ENCODE measurements around the gene IL32. TPM values are rescaled to one million over a fixed set of nuclear protein-coding genes. Genes with fewer than 3 reads are reported as not detected.
A peak's percentile ranks its signal among the peaks of the same experiment; 100 is the strongest.

IL32 gene
- total RNA-seq, 2 donors from 2014 or later = 2.0 to 4.0 TPM

GRCh38 chr16:3035289-3035971 lies 30.0 kb upstream of the IL32 start:
- peak; percentile 48 for DNase-seq
- Histone ChIP-seq H3K9ac (ENCODE audit: extremely low read depth, low read length, poor library complexity, severe bottlenecking) (no peak overlapping the region), H3K4me3 (ENCODE audit: low read length) (no peak overlapping the region), H3K27me3 (ENCODE audit: control insufficient read depth, insufficient read depth, low read length, poor library complexity, severe bottlenecking) (peaks cover 67% of the 10 kb centered on the region), H3K9me3 (ENCODE audit: control insufficient read depth, low read length) (no peaks in the 10 kb centered on the region), H3K27ac (ENCODE audit: low read depth, low read length) (no peak overlapping the region), H3K4me1 (ENCODE audit: control insufficient read depth, insufficient read depth, low read length) (no peaks in the 10 kb centered on the region), H3K36me3 (ENCODE audit: control insufficient read depth, insufficient read depth, low read length) (no peaks in the 10 kb centered on the region)
- no peak for TF ChIP-seq CTCF (conservative IDR thresholded peaks at IDR 0.05)
- WGBS, 2 experiments (ENCODE audit: insufficient coverage in 1 of 2, insufficient read length in 1 of 2) = 72 to 75% methylated on average over 9 to 19 of the region's 19 CpGs
- peak overlapping the region; percentile 49 for H3K4me3 Mint-ChIP-seq
- H3K4me1 Mint-ChIP-seq = no peaks in the 10 kb centered on the region
- H3K27me3 Mint-ChIP-seq (ENCODE audit: insufficient read depth) = peaks cover 61% of the 10 kb centered on the region
- H3K9me3 Mint-ChIP-seq = no peaks in the 10 kb centered on the region
- H3K36me3 Mint-ChIP-seq (ENCODE audit: low read depth) = peaks cover 2% of the 10 kb centered on the region
- no peak overlapping the region for H3K27ac Mint-ChIP-seq

GRCh38 chr16:3035972-3036725 lies 29.3 kb upstream of the IL32 start:
- DNase-seq = peak; percentile 71
- no peak overlapping the region for H3K9ac ChIP-seq (ENCODE audit: extremely low read depth, low read length, poor library complexity, severe bottlenecking)
- no peak overlapping the region for H3K4me3 ChIP-seq (ENCODE audit: low read length)
- no peak for TF ChIP-seq CTCF (conservative IDR thresholded peaks at IDR 0.05)
- Mint-ChIP-seq H3K4me1 (no peaks in the 10 kb centered on the region), H3K27ac (no peak overlapping the region), H3K27me3 (ENCODE audit: insufficient read depth) (peaks cover 58% of the 10 kb centered on the region), H3K9me3 (no peaks in the 10 kb centered on the region), H3K4me3 (peak overlapping the region; percentile 49), H3K36me3 (ENCODE audit: low read depth) (peaks cover 2% of the 10 kb centered on the region)
- WGBS, 2 experiments (ENCODE audit: insufficient coverage in 1 of 2, insufficient read length in 1 of 2) = 16 to 20% methylated on average over 19 to 39 of the region's 40 CpGs
- H3K36me3 ChIP-seq (ENCODE audit: control insufficient read depth, insufficient read depth, low read length) = no peaks in the 10 kb centered on the region
- no peaks in the 10 kb centered on the region for H3K4me1 ChIP-seq (ENCODE audit: control insufficient read depth, insufficient read depth, low read length)
- H3K27me3 ChIP-seq (ENCODE audit: control insufficient read depth, insufficient read depth, low read length, poor library complexity, severe bottlenecking) = peaks cover 67% of the 10 kb centered on the region
- H3K9me3 ChIP-seq (ENCODE audit: control insufficient read depth, low read length) = no peaks in the 10 kb centered on the region
- H3K27ac ChIP-seq (ENCODE audit: low read depth, low read length) = no peak overlapping the region

- Histone ChIP-seq H3K9me3 (ENCODE audit: control insufficient read depth, low read length) (no peaks in the 10 kb centered on the region), H3K27me3 (ENCODE audit: control insufficient read depth, insufficient read depth, low read length, poor library complexity, severe bottlenecking) (peaks cover 67% of the 10 kb centered on the region), H3K27ac (ENCODE audit: low read depth, low read length) (no peak within 1 kb of the TSS), H3K4me1 (ENCODE audit: control insufficient read depth, insufficient read depth, low read length) (no peaks in the 10 kb centered on the region), H3K36me3 (ENCODE audit: control insufficient read depth, insufficient read depth, low read length) (no peaks in the 10 kb centered on the region), H3K9ac (ENCODE audit: extremely low read depth, low read length, poor library complexity, severe bottlenecking) (no peak within 1 kb of the TSS), H3K4me3 (ENCODE audit: low read length) (no peak within 1 kb of the TSS)
- Mint-ChIP-seq H3K27me3 (ENCODE audit: insufficient read depth) (peaks cover 58% of the 10 kb centered on the region), H3K4me1 (no peaks in the 10 kb centered on the region), H3K27ac (no peak within 1 kb of the TSS), H3K4me3 (peak within 1 kb of the TSS; percentile 49), H3K9me3 (no peaks in the 10 kb centered on the region), H3K36me3 (ENCODE audit: low read depth) (peaks cover 2% of the 10 kb centered on the region)
- TF ChIP-seq CTCF (conservative IDR thresholded peaks at IDR 0.05) = no peak
- DNase-seq = peak; percentile 90
- WGBS, 2 experiments (ENCODE audit: insufficient coverage in 1 of 2, insufficient read length in 1 of 2) = 13 to 54% methylated on average over 6 to 44 of the region's 44 CpGs
These were observed 28.6 kb upstream of the IL32 start, which contains the start of gene BICDL2 for GRCh38 chr16:3036726-3037315. BICDL2 (minus strand) TSS chr16:3036944; CDS start chr16:3035496, 1,448 bp downstream.

All from endodermal cell (in vitro differentiated cells).